Liver (tissue), 3 donors: ENCODE results near the gene STRN.

Source experiments
- HNF4G ChIP-seq: IDR thresholded peaks from 2 replicates; pipeline ENCODE4 v1.6.1; 2016; ENCODE audit warnings: antibody characterized with exemption
- JUND ChIP-seq, 2 donors: IDR thresholded peaks; 2 replicates each; pipeline ENCODE4 v1.6.1; 2016; ENCODE audit warnings: antibody characterized with exemption in 2 of 2
- NR2F2 ChIP-seq: IDR thresholded peaks from 2 replicates; pipeline ENCODE4 v1.6.1; 2016; ENCODE audit warnings: antibody characterized with exemption
- SP1 ChIP-seq: IDR thresholded peaks from 2 replicates; pipeline ENCODE4 v1.6.1; 2018; ENCODE audit warnings: antibody characterized with exemption, mild to moderate bottlenecking
- TF ChIP-seq, protein P1 (sequence below): fragments of 150-350 bp; IDR thresholded peaks from 2 replicates; pipeline ENCODE4 v1.5.1; 2017; ENCODE audit warnings: improper control_type of control experiment, low read depth, low read length; ENCODE audit not compliant: missing input control
- donor health status: healthy.
- donor health status: healthy.

DNA sequence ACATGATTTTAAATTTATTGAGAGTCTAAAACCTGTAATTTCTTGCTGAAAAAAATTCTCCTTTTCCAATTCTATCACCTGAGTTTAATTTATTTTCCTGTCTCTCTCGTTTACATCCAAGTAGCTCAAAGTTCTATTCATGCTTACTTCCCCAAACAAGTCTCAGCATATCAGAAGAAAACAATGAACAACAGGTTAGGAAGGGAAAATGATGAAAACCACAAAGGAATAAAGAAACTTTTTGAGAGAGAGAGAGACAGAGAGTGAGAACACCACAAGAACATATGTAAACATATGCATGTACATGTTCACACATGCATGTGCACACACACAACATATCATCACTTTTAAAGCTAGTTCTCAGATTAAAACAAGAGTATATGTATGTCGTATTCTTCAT, 112.1 kb downstream of the STRN start:
- TF ChIP-seq, protein P1, sequence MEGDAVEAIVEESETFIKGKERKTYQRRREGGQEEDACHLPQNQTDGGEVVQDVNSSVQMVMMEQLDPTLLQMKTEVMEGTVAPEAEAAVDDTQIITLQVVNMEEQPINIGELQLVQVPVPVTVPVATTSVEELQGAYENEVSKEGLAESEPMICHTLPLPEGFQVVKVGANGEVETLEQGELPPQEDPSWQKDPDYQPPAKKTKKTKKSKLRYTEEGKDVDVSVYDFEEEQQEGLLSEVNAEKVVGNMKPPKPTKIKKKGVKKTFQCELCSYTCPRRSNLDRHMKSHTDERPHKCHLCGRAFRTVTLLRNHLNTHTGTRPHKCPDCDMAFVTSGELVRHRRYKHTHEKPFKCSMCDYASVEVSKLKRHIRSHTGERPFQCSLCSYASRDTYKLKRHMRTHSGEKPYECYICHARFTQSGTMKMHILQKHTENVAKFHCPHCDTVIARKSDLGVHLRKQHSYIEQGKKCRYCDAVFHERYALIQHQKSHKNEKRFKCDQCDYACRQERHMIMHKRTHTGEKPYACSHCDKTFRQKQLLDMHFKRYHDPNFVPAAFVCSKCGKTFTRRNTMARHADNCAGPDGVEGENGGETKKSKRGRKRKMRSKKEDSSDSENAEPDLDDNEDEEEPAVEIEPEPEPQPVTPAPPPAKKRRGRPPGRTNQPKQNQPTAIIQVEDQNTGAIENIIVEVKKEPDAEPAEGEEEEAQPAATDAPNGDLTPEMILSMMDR: no peak
- TF ChIP-seq NR2F2: no peak
- no peak for TF ChIP-seq SP1
- TF ChIP-seq HNF4G: no peak
- TF ChIP-seq JUND (IDR thresholded peaks at IDR 0.05): no peak
